Loucy (cell line): ENCODE data around the gene TNFRSF25.

Experiments used
- H2AFZ ChIP-seq: fragments of 200-600 bp; sonication (generic); 2 replicates; pipeline ENCODE4 v1.6.0; 2016; ENCODE audit warnings: antibody characterized with exemption, mild to moderate bottlenecking, low read length, moderate library complexity
- H3F3A ChIP-seq: fragments of 200-600 bp; 2 replicates; pipeline ENCODE4 v1.6.0; 2016; ENCODE audit warnings: antibody characterized with exemption, low read depth, mild to moderate bottlenecking
- H3K27me3 ChIP-seq: fragments of 200-600 bp; sonication (generic); 2 replicates; pipeline ENCODE4 v1.6.1; 2014; ENCODE audit warnings: low read length, mild to moderate bottlenecking; ENCODE audit not compliant: insufficient read depth, poor library complexity, severe bottlenecking
- H3K36me3 ChIP-seq: fragments of 200-600 bp; sonication (generic); 2 replicates; pipeline ENCODE4 v1.6.1; 2016; ENCODE audit warnings: low read length; ENCODE audit not compliant: insufficient read depth
- H3K4me1 ChIP-seq: fragments of 200-600 bp; sonication (generic); 2 replicates; pipeline ENCODE4 v1.5.1; 2014; ENCODE audit warnings: low read length, mild to moderate bottlenecking; ENCODE audit not compliant: insufficient read depth, poor library complexity, severe bottlenecking
- H3K4me2 ChIP-seq: fragments of 200-600 bp; sonication (generic); 2 replicates; pipeline ENCODE4 v1.6.0; 2014; ENCODE audit warnings: antibody characterized with exemption, low read length, low read depth, mild to moderate bottlenecking; ENCODE audit not compliant: poor library complexity, severe bottlenecking
- H3K4me3 ChIP-seq: fragments of 200-600 bp; sonication (generic); 2 replicates; pipeline ENCODE4 v1.5.1; 2014; ENCODE audit warnings: low read length, mild to moderate bottlenecking, mixed read lengths; ENCODE audit not compliant: poor library complexity, severe bottlenecking
- H3K79me2 ChIP-seq: fragments of 200-600 bp; sonication (generic); 2 replicates; pipeline ENCODE4 v1.6.1; 2014; ENCODE audit warnings: low read length; ENCODE audit not compliant: insufficient read depth
- H3K9ac ChIP-seq: fragments of 200-600 bp; sonication (generic); 2 replicates; pipeline ENCODE4 v1.6.0; 2014; ENCODE audit warnings: mild to moderate bottlenecking, low read depth, low read length, moderate library complexity; ENCODE audit not compliant: poor library complexity, severe bottlenecking
- H3K9me2 ChIP-seq: fragments of 200-600 bp; sonication (generic); replicated peaks from 2 replicates; pipeline ENCODE4 v1.6.1; 2016; ENCODE audit warnings: low read depth, low read length, mixed read lengths
- H3K9me3 ChIP-seq: fragments of 200-600 bp; sonication (generic); 2 replicates; pipeline ENCODE4 v1.6.1; 2014; ENCODE audit warnings: mild to moderate bottlenecking, antibody characterized with exemption, low read length, low read depth; ENCODE audit not compliant: insufficient read depth
- H4K20me1 ChIP-seq: fragments of 200-600 bp; sonication (generic); 2 replicates; pipeline ENCODE4 v1.6.0; 2014; ENCODE audit warnings: antibody characterized with exemption, low read length, mild to moderate bottlenecking; ENCODE audit not compliant: insufficient read depth, poor library complexity, severe bottlenecking
- EZH2phosphoT487 ChIP-seq: fragments of 200-600 bp; IDR thresholded peaks from 2 replicates; pipeline ENCODE4 v1.6.1; 2018; ENCODE audit warnings: antibody characterized with exemption, mild to moderate bottlenecking, moderate library complexity, borderline replicate concordance
- TF ChIP-seq, protein P1 (sequence below): fragments of 200-600 bp; sonication (generic); conservative IDR thresholded peaks from 2 replicates; pipeline ENCODE4 v1.5.1; 2014; ENCODE audit warnings: mild to moderate bottlenecking, antibody characterized with exemption, low read length

TNFRSF25 gene

DNA sequence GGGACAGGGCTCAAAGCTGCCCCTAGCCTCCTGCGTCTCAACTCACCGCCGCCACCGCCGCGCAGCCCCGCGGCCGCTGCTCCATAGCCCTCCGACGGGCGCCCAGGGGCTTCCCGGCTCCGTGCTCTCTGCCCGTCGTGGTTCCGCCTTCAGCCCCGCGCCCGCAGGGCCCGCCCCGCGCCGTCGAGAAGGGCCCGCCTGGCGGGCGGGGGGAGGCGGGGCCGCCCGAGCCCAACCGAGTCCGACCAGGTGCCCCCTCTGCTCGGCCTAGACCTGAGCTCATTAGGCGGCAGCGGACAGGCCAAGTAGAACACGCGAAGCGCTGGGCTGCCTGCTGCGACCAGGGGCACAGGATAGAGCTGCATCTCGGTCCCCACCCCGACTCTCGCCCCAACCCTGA lies at the start of gene TNFRSF25:
Gene TNFRSF25 (minus strand): TSS at position 151 of the 400 bp plus-strand sequence. CDS start 66 bp downstream, at position 85.
- no peaks in the 10 kb centered on the region for H3K9me2 ChIP-seq
- no peaks in the 10 kb centered on the region for H3K9me3 ChIP-seq
- H3K36me3 ChIP-seq = no peaks in the 10 kb centered on the region
- no peaks in the 10 kb centered on the region for H3F3A ChIP-seq
- H3K79me2 ChIP-seq = no peaks in the 10 kb centered on the region
- no peak within 1 kb of the TSS for H2AFZ ChIP-seq
- TF ChIP-seq EZH2phosphoT487 = no peak
- no peak within 1 kb of the TSS for H3K4me3 ChIP-seq
- H4K20me1 ChIP-seq = no peaks in the 10 kb centered on the region
- H3K4me1 ChIP-seq = no peaks in the 10 kb centered on the region
- no peak within 1 kb of the TSS for H3K4me2 ChIP-seq
- H3K9ac ChIP-seq = no peak within 1 kb of the TSS
- H3K27me3 ChIP-seq = no peaks in the 10 kb centered on the region

DNA sequence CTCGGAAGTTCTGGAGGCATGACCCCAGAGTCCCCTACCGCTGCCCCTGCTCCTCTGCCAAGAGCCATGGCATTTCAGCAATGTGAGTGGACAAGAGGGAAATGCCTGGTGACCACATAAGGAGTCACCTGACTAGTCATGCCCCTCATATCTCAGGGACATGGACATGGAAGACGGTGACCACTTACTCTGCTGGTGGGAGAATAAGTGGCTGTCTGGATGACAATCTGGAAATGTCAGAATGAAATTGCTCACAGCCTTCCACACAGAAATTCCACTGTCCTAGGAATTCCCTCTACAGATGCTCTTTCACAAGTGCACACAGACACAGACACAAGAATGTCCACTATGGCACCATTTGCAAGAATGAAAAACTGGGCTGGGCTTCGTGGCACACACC lies 49.8 kb upstream of the TNFRSF25 start:
- no peaks in the 10 kb centered on the region for H3K9me2 ChIP-seq
- H3K9me3 ChIP-seq = no peaks in the 10 kb centered on the region

DNA sequence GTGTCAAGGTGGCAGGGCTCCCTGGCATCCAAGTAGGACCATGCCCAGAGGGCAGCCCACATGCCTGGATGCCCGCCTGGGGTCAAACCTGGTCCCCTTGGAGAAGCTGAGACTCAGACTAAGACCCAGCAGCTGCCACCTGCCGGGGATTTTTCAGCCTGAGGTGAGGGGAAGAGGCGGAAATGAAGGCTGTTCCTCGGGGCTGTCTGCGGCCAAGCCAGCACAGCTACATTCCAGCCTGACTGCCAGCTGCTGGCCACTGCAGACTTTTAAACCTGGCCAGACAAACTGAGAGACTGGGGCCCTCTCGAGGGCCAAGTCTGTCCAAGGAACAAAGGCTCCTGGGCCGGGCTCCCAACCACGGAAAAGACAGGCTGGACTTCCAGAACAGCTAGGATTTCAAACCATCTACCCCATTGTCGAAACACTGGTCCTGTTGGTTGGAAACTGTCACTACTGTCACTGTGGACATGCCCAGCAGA lies 47.4 kb upstream of the TNFRSF25 start:
- Histone ChIP-seq H3K27me3 (no peaks in the 10 kb centered on the region), H3K4me2 (no peak overlapping the region), H3K9ac (no peak overlapping the region), H3K9me2 (no peaks in the 10 kb centered on the region), H3K36me3 (no peaks in the 10 kb centered on the region), H3K4me1 (no peaks in the 10 kb centered on the region), H3K9me3 (no peaks in the 10 kb centered on the region), H2AFZ (no peak overlapping the region), H3K4me3 (no peak overlapping the region), H4K20me1 (no peaks in the 10 kb centered on the region), H3K79me2 (no peaks in the 10 kb centered on the region), H3F3A (no peaks in the 10 kb centered on the region)
- TF ChIP-seq, protein P1, sequence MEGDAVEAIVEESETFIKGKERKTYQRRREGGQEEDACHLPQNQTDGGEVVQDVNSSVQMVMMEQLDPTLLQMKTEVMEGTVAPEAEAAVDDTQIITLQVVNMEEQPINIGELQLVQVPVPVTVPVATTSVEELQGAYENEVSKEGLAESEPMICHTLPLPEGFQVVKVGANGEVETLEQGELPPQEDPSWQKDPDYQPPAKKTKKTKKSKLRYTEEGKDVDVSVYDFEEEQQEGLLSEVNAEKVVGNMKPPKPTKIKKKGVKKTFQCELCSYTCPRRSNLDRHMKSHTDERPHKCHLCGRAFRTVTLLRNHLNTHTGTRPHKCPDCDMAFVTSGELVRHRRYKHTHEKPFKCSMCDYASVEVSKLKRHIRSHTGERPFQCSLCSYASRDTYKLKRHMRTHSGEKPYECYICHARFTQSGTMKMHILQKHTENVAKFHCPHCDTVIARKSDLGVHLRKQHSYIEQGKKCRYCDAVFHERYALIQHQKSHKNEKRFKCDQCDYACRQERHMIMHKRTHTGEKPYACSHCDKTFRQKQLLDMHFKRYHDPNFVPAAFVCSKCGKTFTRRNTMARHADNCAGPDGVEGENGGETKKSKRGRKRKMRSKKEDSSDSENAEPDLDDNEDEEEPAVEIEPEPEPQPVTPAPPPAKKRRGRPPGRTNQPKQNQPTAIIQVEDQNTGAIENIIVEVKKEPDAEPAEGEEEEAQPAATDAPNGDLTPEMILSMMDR = no peak
- TF ChIP-seq EZH2phosphoT487 = no peak

More for the DNA sequence above, 49.8 kb upstream of the TNFRSF25 start:
- Histone ChIP-seq H3K36me3 (no peaks in the 10 kb centered on the region), H3K27me3 (no peaks in the 10 kb centered on the region), H3K9ac (no peak overlapping the region), H3K4me3 (no peak overlapping the region), H3F3A (no peaks in the 10 kb centered on the region), H3K79me2 (no peaks in the 10 kb centered on the region), H2AFZ (no peak overlapping the region), H3K4me2 (no peak overlapping the region), H3K4me1 (no peaks in the 10 kb centered on the region), H4K20me1 (no peaks in the 10 kb centered on the region)
- no peak for TF ChIP-seq EZH2phosphoT487
- TF ChIP-seq, protein P1 = no peak

- Histone ChIP-seq H3K9me2 (no peaks in the 10 kb centered on the region), H3K9ac (no peak overlapping the region), H4K20me1 (no peaks in the 10 kb centered on the region), H3K79me2 (no peaks in the 10 kb centered on the region), H3K27me3 (no peaks in the 10 kb centered on the region), H3F3A (no peaks in the 10 kb centered on the region), H3K4me2 (no peak overlapping the region), H3K4me3 (no peak overlapping the region), H3K9me3 (no peaks in the 10 kb centered on the region), H3K4me1 (no peaks in the 10 kb centered on the region), H2AFZ (no peak overlapping the region), H3K36me3 (no peaks in the 10 kb centered on the region)
- TF ChIP-seq EZH2phosphoT487 = no peak
- TF ChIP-seq, protein P1 = no peak
Measured at GRCh38 chr1:6512908-6513280, 46.9 kb upstream of the TNFRSF25 start.
